ENCODE results near the gene RGS19.

The RGS19 gene

DNA sequence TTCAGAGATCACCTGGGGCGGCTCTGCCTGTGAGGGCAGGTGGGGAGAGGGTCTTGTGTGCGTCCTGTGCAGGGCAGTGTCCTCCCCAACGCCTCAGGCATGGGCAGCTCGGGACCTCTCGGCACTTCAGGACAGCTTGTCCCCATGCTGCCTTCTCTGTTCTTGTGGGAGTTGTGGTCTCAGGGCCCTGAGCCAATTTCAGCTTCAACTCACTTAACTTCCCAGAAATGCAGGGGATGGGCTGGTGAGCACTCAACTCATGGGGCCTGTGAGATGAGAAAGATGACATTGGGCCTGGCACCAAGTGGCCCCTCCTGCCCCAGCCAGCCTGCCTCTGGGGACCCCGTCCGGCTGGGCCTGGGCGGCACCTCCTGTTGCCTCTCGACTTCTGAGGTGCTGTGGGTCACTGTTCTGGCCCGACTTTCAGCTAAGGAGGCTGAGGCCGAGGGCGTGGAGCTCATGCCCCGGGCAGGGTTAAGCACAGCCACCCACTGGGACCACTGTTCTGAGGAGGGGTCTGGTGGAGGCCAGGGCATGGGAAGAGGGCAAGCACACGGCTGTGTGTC is 6.7 kb downstream of the RGS19 start:
- DNase-seq: no peak
- no peaks in the 10 kb centered on the region for H3K4me1 Mint-ChIP-seq
- no peaks in the 10 kb centered on the region for H3K27me3 Mint-ChIP-seq (ENCODE audit: low read depth, poor library complexity)
- no peaks in the 10 kb centered on the region for H3K36me3 Mint-ChIP-seq (ENCODE audit: low read depth)
- H3K27ac Mint-ChIP-seq: no peak overlapping the region
- TF ChIP-seq, protein P1, sequence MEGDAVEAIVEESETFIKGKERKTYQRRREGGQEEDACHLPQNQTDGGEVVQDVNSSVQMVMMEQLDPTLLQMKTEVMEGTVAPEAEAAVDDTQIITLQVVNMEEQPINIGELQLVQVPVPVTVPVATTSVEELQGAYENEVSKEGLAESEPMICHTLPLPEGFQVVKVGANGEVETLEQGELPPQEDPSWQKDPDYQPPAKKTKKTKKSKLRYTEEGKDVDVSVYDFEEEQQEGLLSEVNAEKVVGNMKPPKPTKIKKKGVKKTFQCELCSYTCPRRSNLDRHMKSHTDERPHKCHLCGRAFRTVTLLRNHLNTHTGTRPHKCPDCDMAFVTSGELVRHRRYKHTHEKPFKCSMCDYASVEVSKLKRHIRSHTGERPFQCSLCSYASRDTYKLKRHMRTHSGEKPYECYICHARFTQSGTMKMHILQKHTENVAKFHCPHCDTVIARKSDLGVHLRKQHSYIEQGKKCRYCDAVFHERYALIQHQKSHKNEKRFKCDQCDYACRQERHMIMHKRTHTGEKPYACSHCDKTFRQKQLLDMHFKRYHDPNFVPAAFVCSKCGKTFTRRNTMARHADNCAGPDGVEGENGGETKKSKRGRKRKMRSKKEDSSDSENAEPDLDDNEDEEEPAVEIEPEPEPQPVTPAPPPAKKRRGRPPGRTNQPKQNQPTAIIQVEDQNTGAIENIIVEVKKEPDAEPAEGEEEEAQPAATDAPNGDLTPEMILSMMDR (IDR thresholded peaks at IDR 0.05): no peak
- no peak overlapping the region for H3K4me3 Mint-ChIP-seq
- H3K9me3 Mint-ChIP-seq: no peaks in the 10 kb centered on the region

- H3K4me1 Mint-ChIP-seq: no peaks in the 10 kb centered on the region
- H3K27ac Mint-ChIP-seq: no peak overlapping the region
- H3K27me3 Mint-ChIP-seq (ENCODE audit: low read depth, poor library complexity): no peaks in the 10 kb centered on the region
- no peak overlapping the region for H3K4me3 Mint-ChIP-seq
- TF ChIP-seq, protein P1 (IDR thresholded peaks at IDR 0.05): no peak
- H3K9me3 Mint-ChIP-seq: no peaks in the 10 kb centered on the region
- no peak for DNase-seq
- H3K36me3 Mint-ChIP-seq (ENCODE audit: low read depth): no peaks in the 10 kb centered on the region
Measured at GRCh38 chr20:64071341-64072332, 7.7 kb downstream of the RGS19 start.

DNA sequence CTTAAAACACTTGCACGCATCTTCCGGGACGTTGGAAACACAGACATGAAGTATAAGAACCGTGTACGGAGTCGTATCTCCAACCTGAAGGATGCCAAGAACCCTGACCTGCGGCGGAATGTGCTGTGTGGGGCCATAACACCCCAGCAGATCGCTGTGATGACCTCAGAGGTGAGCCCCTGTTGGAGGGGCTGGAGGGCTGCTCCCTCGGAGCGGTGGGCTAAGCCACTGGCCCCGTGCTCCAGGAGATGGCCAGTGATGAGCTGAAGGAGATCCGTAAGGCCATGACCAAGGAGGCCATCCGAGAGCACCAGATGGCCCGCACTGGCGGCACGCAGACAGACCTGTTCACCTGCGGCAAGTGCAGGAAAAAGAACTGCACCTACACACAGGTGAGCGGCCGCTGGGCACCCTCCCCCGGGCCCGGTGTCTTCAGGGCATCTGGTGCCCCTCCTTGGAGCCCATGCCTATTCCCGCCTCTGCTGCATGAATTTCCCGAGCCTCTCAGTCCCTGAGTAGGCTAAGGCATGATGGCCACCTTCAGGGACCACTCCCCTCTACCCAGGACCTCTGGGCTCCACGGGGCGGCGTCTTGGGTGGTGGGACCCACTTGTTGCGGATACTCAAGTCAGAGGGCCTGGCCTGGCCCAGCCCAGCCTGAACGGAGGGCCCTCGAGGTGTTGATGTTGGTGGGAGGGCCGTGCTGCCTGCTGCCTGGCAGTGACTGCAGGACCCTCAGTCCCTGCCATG is 8.9 kb downstream of the RGS19 start:
- Mint-ChIP-seq H3K36me3 (ENCODE audit: low read depth) (no peaks in the 10 kb centered on the region), H3K4me3 (no peak overlapping the region), H3K4me1 (peaks cover 7% of the 10 kb centered on the region), H3K27ac (no peak overlapping the region), H3K27me3 (ENCODE audit: low read depth, poor library complexity) (no peaks in the 10 kb centered on the region), H3K9me3 (no peaks in the 10 kb centered on the region)
- TF ChIP-seq, protein P1 (IDR thresholded peaks at IDR 0.05): no peak
- no peak for DNase-seq

DNA sequence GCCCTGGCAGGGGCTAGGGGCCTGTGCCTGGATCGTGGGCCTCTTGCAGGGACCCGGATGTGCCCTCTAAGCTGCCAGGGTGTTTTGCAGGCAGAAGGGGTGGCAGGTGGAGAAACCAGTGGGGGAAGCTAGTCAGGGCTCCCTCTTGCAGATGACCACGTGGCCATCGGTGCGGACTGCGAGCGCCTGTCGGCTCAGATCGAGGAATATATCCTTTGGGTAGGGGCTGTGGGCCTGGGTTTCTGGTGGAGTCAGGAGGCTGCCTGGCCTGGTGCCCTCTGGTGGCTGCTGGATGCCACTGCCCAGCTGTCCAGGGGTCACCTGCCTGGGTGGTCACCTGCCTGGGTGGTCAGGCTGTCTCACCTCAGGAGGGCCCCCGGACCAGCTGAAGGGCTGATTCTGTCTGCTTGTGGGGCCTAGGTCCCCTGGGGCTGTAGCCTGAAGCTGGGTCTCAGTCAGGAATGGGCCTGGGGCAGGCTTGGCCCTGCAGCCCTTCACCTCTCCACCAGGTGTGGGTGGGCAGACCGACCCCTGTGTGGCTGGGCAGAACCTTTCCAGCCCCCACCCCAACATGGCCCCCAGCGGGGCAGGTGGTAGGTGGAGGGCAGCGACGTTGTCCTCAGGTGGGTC is 9.6 kb downstream of the RGS19 start:
- Mint-ChIP-seq H3K9me3 (no peaks in the 10 kb centered on the region), H3K36me3 (ENCODE audit: low read depth) (no peaks in the 10 kb centered on the region), H3K27ac (no peak overlapping the region), H3K27me3 (ENCODE audit: low read depth, poor library complexity) (no peaks in the 10 kb centered on the region), H3K4me1 (peaks cover 14% of the 10 kb centered on the region), H3K4me3 (no peak overlapping the region)
- TF ChIP-seq, protein P1 (IDR thresholded peaks at IDR 0.05): peak; percentile 87
- peak; percentile 87 for DNase-seq

DNA sequence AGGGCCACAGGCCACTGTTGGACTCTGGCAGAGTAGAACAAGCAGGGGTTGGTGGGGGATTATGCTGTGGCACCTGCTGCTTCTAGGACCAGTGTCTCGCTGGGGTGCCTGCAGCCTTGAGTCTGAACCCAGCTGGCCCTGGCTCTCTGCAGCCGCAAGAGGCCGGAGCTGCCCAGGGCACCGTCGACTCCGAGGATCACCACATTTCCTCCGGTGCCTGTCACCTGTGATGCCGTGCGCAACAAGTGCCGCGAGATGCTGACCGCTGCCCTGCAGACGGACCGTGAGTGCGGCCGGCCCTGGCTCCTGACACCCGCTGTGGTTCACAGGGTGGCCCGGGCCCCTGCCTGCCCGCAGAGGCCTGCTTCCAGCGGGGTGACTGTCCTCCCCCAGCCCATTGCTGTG is 10.1 kb downstream of the RGS19 start:
- TF ChIP-seq, protein P1 (IDR thresholded peaks at IDR 0.05): no peak
- H3K27ac Mint-ChIP-seq: no peak overlapping the region
- H3K27me3 Mint-ChIP-seq (ENCODE audit: low read depth, poor library complexity): no peaks in the 10 kb centered on the region
- no peak overlapping the region for H3K4me3 Mint-ChIP-seq
- no peaks in the 10 kb centered on the region for H3K36me3 Mint-ChIP-seq (ENCODE audit: low read depth)
- no peak for DNase-seq
- H3K9me3 Mint-ChIP-seq: no peaks in the 10 kb centered on the region
- H3K4me1 Mint-ChIP-seq: peaks cover 19% of the 10 kb centered on the region

Measured in nephron progenitor cell (in vitro differentiated cells).